BLaER1 treated with 17β-estradiol and CSF1 and Interleukin-3, amounts not matched to agents 10 nM and 100 nM (cell line): ENCODE results near the gene NDUFB1.

Experiments used
- H3K27ac ChIP-seq, 11 experiments: shearing (Covaris generic); formaldehyde crosslinking; 2 replicates each; pipeline ENCODE4 v1.8.1; 2022
- H3K27me3 ChIP-seq, 11 experiments: shearing (Covaris generic); formaldehyde crosslinking; 2 replicates each; pipeline ENCODE4 v1.8.1; 2022
- H3K36me3 ChIP-seq, 11 experiments: shearing (Covaris generic); formaldehyde crosslinking; 2 replicates each; pipeline ENCODE4 v1.8.1; 2022
- H3K4me1 ChIP-seq, 10 experiments: shearing (Covaris generic); formaldehyde crosslinking; 2 replicates each; pipeline ENCODE4 v1.8.1; 2022
- H3K4me2 ChIP-seq, 11 experiments: shearing (Covaris generic); formaldehyde crosslinking; 2 replicates each; pipeline ENCODE4 v1.8.1; 2022
- H3K4me3 ChIP-seq, 10 experiments: shearing (Covaris generic); formaldehyde crosslinking; 2 replicates each; pipeline ENCODE4 v1.8.1; 2022
- H3K9ac ChIP-seq, 11 experiments: shearing (Covaris generic); formaldehyde crosslinking; 2 replicates each; pipeline ENCODE4 v1.8.1; 2022
- H3K9me3 ChIP-seq, 11 experiments: shearing (Covaris generic); formaldehyde crosslinking; replicated peaks in 1 of 11; 2 replicates each; pipeline ENCODE4 v1.8.1; 2022
- H4K20me1 ChIP-seq, 11 experiments: shearing (Covaris generic); formaldehyde crosslinking; 2 replicates each; pipeline ENCODE4 v1.8.1; 2022
- Cebpa-rat ChIP-seq, 11 experiments: shearing (Covaris generic); IDR thresholded peaks; 2 replicates each; pipeline ENCODE4 v1.8.1; 2022

Gene NDUFB1

GRCh38 chr14:92105893-92106142 is 15.7 kb downstream of the NDUFB1 start:
- Histone ChIP-seq H3K4me1 (peaks cover 21 to 55% (median 31%) of the 10 kb centered on the region in 10 experiments), H3K4me3 (peak overlapping the region; percentile 62 to 99 (median 86)), H3K36me3 (0 out of 22 replicates have a peak, but pooled peaks cover 0 to 3% (median 0%) of the 10 kb centered on the region in 11 experiments), H3K27me3 (no peaks in the 10 kb centered on the region), H3K4me2 (peak overlapping the region; percentile 70 to 97 (median 91)), H4K20me1 (peaks cover 12 to 51% (median 37%) of the 10 kb centered on the region in 11 experiments; a peak in 18 of 22 replicates), H3K27ac (peak overlapping the region; percentile 78 to 97 (median 92)), H3K9me3 (no peaks in the 10 kb centered on the region), H3K9ac (peak overlapping the region; percentile 84 to 97 (median 93))
- TF ChIP-seq Cebpa-rat (IDR thresholded peaks at IDR 0.05) = no peak

- no peaks in the 10 kb centered on the region for H3K9me3 ChIP-seq
- peak overlapping the region; percentile 70 to 97 (median 91) for H3K4me2 ChIP-seq
- peaks cover 21 to 59% (median 33%) of the 10 kb centered on the region in 10 experiments for H3K4me1 ChIP-seq
- H3K4me3 ChIP-seq = peak overlapping the region; percentile 62 to 99 (median 86)
- H3K9ac ChIP-seq = peak overlapping the region; percentile 84 to 97 (median 93)
- peak overlapping the region; percentile 78 to 97 (median 92) for H3K27ac ChIP-seq
- 0 out of 22 replicates have a peak, but pooled peaks cover 0 to 3% (median 0%) of the 10 kb centered on the region in 11 experiments for H3K36me3 ChIP-seq
- peaks cover 12 to 55% (median 42%) of the 10 kb centered on the region in 11 experiments; a peak in 18 of 22 replicates for H4K20me1 ChIP-seq
- no peaks in the 10 kb centered on the region for H3K27me3 ChIP-seq
- TF ChIP-seq Cebpa-rat (IDR thresholded peaks at IDR 0.05) = no peak
These were observed 16.2 kb downstream of the NDUFB1 start for GRCh38 chr14:92105073-92105892.

- no peaks in the 10 kb centered on the region for H3K9me3 ChIP-seq
- no peak overlapping the region for H3K9ac ChIP-seq
- H3K4me1 ChIP-seq = peaks cover 21 to 57% (median 30%) of the 10 kb centered on the region in 10 experiments
- H4K20me1 ChIP-seq = peaks cover 24 to 69% (median 55%) of the 10 kb centered on the region in 11 experiments; a peak in 20 of 22 replicates
- no peaks in the 10 kb centered on the region for H3K27me3 ChIP-seq
- no peak overlapping the region for H3K4me3 ChIP-seq
- H3K4me2 ChIP-seq = peak overlapping the region; percentile 5 to 97 (median 70); a peak in 18 of 22 replicates
- peaks cover 0 to 5% (median 0%) of the 10 kb centered on the region in 11 experiments; a peak in 1 of 22 replicates for H3K36me3 ChIP-seq
- TF ChIP-seq Cebpa-rat (IDR thresholded peaks at IDR 0.05) = no peak
- H3K27ac ChIP-seq = no peak overlapping the region
These were observed 18.0 kb downstream of the NDUFB1 start for GRCh38 chr14:92103363-92103989.

GRCh38 chr14:92099802-92100201 is 21.7 kb downstream of the NDUFB1 start:
- H3K27me3 ChIP-seq = no peaks in the 10 kb centered on the region
- no peak overlapping the region for H3K9ac ChIP-seq
- H3K36me3 ChIP-seq = peaks cover 17 to 30% (median 21%) of the 10 kb centered on the region in 11 experiments
- no peak overlapping the region for H3K4me3 ChIP-seq
- no peaks in the 10 kb centered on the region for H3K9me3 ChIP-seq
- no peak overlapping the region for H3K27ac ChIP-seq
- peaks cover 29 to 92% (median 77%) of the 10 kb centered on the region in 11 experiments; a peak in 20 of 22 replicates for H4K20me1 ChIP-seq
- TF ChIP-seq Cebpa-rat (IDR thresholded peaks at IDR 0.05) = no peak
- H3K4me1 ChIP-seq = peaks cover 14 to 46% (median 21%) of the 10 kb centered on the region in 10 experiments; a peak in 19 of 20 replicates
- peak overlapping the region in 3 of 11 experiments; percentile 41 to 58 (median 53); a peak in 6 of 22 replicates for H3K4me2 ChIP-seq

GRCh38 chr14:92093320-92093719 is 28.2 kb downstream of the NDUFB1 start:
- peaks cover 64 to 87% (median 74%) of the 10 kb centered on the region in 11 experiments for H3K36me3 ChIP-seq

GRCh38 chr14:92088494-92088893 is 33.0 kb downstream of the NDUFB1 start:
- no peak overlapping the region for H3K4me2 ChIP-seq
- H3K4me1 ChIP-seq = no peaks in the 10 kb centered on the region
- H3K9ac ChIP-seq = no peak overlapping the region
- H3K4me3 ChIP-seq = no peak overlapping the region
- H4K20me1 ChIP-seq = peaks cover 0 to 4% (median 0%) of the 10 kb centered on the region in 11 experiments; a peak in 2 of 22 replicates
- H3K9me3 ChIP-seq = no peaks in the 10 kb centered on the region
- H3K27me3 ChIP-seq = no peaks in the 10 kb centered on the region
- TF ChIP-seq Cebpa-rat (IDR thresholded peaks at IDR 0.05) = no peak
- H3K36me3 ChIP-seq = peaks cover 78 to 98% (median 90%) of the 10 kb centered on the region in 11 experiments
- no peak overlapping the region for H3K27ac ChIP-seq

More at GRCh38 chr14:92093320-92093719, 28.2 kb downstream of the NDUFB1 start:
- no peak overlapping the region for H3K9ac ChIP-seq
- H3K9me3 ChIP-seq = no peaks in the 10 kb centered on the region
- H3K27me3 ChIP-seq = no peaks in the 10 kb centered on the region
- H4K20me1 ChIP-seq = peaks cover 8 to 33% (median 20%) of the 10 kb centered on the region in 11 experiments; a peak in 15 of 22 replicates
- H3K4me3 ChIP-seq = no peak overlapping the region
- TF ChIP-seq Cebpa-rat (IDR thresholded peaks at IDR 0.05) = no peak
- H3K4me2 ChIP-seq = no peak overlapping the region
- H3K27ac ChIP-seq = no peak overlapping the region
- H3K4me1 ChIP-seq = no peaks in the 10 kb centered on the region

GRCh38 chr14:92074555-92074954 is 47.0 kb downstream of the NDUFB1 start:
- no peak for TF ChIP-seq Cebpa-rat (IDR thresholded peaks at IDR 0.05)
- H4K20me1 ChIP-seq = no peaks in the 10 kb centered on the region
- no peak overlapping the region for H3K4me3 ChIP-seq
- H3K36me3 ChIP-seq = peaks cover 81 to 99% (median 89%) of the 10 kb centered on the region in 11 experiments
- H3K27ac ChIP-seq = peak overlapping the region in 1 of 11 experiments; percentile 2; a peak in 1 of 22 replicates
- no peak overlapping the region for H3K9ac ChIP-seq
- H3K4me2 ChIP-seq = no peak overlapping the region
- no peaks in the 10 kb centered on the region for H3K27me3 ChIP-seq
- no peaks in the 10 kb centered on the region for H3K9me3 ChIP-seq
- no peaks in the 10 kb centered on the region; a peak in 1 of 20 replicates for H3K4me1 ChIP-seq
